ENCODE results near the gene UBASH3A. TPM values are rescaled to one million over a fixed set of nuclear protein-coding genes. Genes with fewer than 3 reads are reported as not detected.

Gene UBASH3A
- total RNA-seq, 1 experiment from 2014 or later, result 0.07 TPM

DNA sequence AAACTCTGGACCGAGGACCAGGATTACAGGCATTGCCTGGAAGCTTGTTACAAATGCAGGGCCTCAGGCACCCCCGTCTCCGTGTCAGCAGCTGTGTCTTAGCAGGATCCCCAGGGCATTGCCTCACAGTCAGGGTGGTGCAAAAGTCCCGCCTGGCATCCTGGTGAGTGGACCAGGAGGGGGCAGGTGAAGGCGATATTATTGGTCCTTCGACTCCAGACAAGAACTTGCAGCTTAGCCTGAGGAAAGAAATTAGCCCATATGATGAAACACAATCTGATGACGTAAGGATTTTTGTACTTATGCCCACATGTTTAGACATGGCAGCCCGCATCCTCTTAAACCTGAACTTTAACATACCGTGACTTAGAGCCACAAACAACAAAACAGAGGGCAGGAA, 51.5 kb downstream of the UBASH3A start:
- no peak overlapping the region for H3K4me2 ChIP-seq (ENCODE audit: low read length)
- H3K4me3 ChIP-seq (replicated peaks in 1 of 2; ENCODE audit: low read depth in 1 of 2, low read length in 2 of 2), result no peak overlapping the region
- no peak for ATAC-seq
- no peaks in the 10 kb centered on the region for H3K27me3 ChIP-seq (ENCODE audit: insufficient read depth, low read length)
- TF ChIP-seq, protein P1, sequence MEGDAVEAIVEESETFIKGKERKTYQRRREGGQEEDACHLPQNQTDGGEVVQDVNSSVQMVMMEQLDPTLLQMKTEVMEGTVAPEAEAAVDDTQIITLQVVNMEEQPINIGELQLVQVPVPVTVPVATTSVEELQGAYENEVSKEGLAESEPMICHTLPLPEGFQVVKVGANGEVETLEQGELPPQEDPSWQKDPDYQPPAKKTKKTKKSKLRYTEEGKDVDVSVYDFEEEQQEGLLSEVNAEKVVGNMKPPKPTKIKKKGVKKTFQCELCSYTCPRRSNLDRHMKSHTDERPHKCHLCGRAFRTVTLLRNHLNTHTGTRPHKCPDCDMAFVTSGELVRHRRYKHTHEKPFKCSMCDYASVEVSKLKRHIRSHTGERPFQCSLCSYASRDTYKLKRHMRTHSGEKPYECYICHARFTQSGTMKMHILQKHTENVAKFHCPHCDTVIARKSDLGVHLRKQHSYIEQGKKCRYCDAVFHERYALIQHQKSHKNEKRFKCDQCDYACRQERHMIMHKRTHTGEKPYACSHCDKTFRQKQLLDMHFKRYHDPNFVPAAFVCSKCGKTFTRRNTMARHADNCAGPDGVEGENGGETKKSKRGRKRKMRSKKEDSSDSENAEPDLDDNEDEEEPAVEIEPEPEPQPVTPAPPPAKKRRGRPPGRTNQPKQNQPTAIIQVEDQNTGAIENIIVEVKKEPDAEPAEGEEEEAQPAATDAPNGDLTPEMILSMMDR (IDR thresholded peaks at IDR 0.05 in 2 of 3, conservative IDR thresholded peaks at IDR 0.05 in 1 of 3; ENCODE audit: borderline replicate concordance in 1 of 3, insufficient read depth in 1 of 3, low read depth in 2 of 3, low read length in 2 of 3), result no peak
- TF ChIP-seq SP1 (IDR thresholded peaks at IDR 0.05; ENCODE audit: low read depth) (no peak), ZNF274 (IDR thresholded peaks at IDR 0.05; ENCODE audit: low read depth, low read length) (no peak), SIN3A (IDR thresholded peaks at IDR 0.05; ENCODE audit: low read depth) (no peak), ELF1 (IDR thresholded peaks at IDR 0.05; ENCODE audit: borderline replicate concordance, low read depth) (no peak)
- TF ChIP-seq, protein P2, sequence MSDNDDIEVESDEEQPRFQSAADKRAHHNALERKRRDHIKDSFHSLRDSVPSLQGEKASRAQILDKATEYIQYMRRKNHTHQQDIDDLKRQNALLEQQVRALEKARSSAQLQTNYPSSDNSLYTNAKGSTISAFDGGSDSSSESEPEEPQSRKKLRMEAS (IDR thresholded peaks at IDR 0.05), result no peak
- H3K4me1 ChIP-seq (ENCODE audit: control insufficient read depth in 1 of 2, insufficient read depth in 2 of 2, low read length in 2 of 2), result peaks cover 5% of the 10 kb centered on the region in 2 experiments
- H3K79me2 ChIP-seq (ENCODE audit: insufficient read depth, low read length), result no peaks in the 10 kb centered on the region
- ChIA-PET RAD21 (ENCODE audit: low non-redundant PET in 1 of 2, low total read pairs in 2 of 2, uncharacterized antibody in 2 of 2, unreplicated experiment in 2 of 2) (no interaction called here), POLR2A (no interaction called here), CTCF (no interaction called here)
- DNase-seq (ENCODE audit: low read depth, low spot score), result no peak
- BruUV-seq (replicated peaks), result no TSS peak
- H3K9me3 ChIP-seq (ENCODE audit: control insufficient read depth in 1 of 2, insufficient read depth in 1 of 2, low read depth in 1 of 2, low read length in 2 of 2), result no peaks in the 10 kb centered on the region
- intact Hi-C loops (cut with micrococcal nuclease), result loop anchor here (10.0 kb wide), 1 partner anchor 120 kb away; no protein-coding TSS in a partner anchor
- H3K27ac ChIP-seq (ENCODE audit: low read depth, low read length), result no peak overlapping the region
- no peak overlapping the region for H2AFZ ChIP-seq (ENCODE audit: low read depth, low read length, poor library complexity, severe bottlenecking)
- no peak overlapping the region for H3K9ac ChIP-seq (ENCODE audit: low read length)
- no peaks in the 10 kb centered on the region for H3K9me2 ChIP-seq (ENCODE audit: insufficient read depth)
- no peaks in the 10 kb centered on the region for H3K36me3 ChIP-seq (ENCODE audit: control insufficient read depth in 1 of 2, insufficient read depth in 2 of 2, low read length in 2 of 2)
- H4K20me1 ChIP-seq (ENCODE audit: insufficient read depth), result no peaks in the 10 kb centered on the region

DNA sequence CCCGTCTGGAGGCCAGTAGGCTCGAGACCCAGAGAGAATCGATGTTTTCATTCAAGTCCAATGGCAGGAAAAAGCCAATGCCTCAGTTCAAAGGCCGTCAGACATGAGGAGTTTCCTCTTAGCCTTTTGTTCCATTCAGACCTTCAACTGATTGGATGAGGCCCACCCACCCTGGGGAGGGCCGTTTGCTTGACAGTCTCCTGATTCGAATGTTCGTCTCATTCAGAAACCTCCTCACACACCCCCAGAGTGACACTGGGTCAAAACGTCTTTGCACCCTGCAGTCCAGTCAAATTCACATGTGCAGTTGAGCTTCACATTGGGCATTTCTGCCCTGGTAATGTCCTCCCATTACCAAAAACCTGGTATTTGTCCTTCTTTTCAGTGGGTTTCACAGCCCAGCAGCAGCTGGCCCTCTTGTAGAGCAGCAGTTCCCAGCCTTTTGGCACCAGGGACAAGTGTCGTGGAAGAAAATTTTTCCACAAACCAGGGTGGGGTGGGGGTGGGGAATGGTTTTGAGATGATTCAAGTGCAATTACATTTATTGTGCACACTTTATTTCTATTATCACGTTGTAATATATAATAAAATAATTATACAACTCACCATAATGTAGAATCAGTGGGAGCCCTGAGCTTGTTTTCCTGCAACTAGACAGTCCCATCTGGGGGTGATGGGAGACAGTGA, 52.2 kb downstream of the UBASH3A start:
- no peak overlapping the region for H2AFZ ChIP-seq (ENCODE audit: low read depth, low read length, poor library complexity, severe bottlenecking)
- H3K9me2 ChIP-seq (ENCODE audit: insufficient read depth), result no peaks in the 10 kb centered on the region
- intact Hi-C loops (cut with micrococcal nuclease), result loop anchor here (10.0 kb wide), 1 partner anchor 121 kb away; no protein-coding TSS in a partner anchor
- no TSS peak for BruUV-seq (replicated peaks)
- no peak overlapping the region for H3K9ac ChIP-seq (ENCODE audit: low read length)
- H4K20me1 ChIP-seq (ENCODE audit: insufficient read depth), result no peaks in the 10 kb centered on the region
- DNase-seq (ENCODE audit: low read depth, low spot score) (no peak), ATAC-seq (no peak)
- ChIA-PET POLR2A (no interaction called here), RAD21 (ENCODE audit: low non-redundant PET in 1 of 2, low total read pairs in 2 of 2, uncharacterized antibody in 2 of 2, unreplicated experiment in 2 of 2) (no interaction called here), CTCF (interaction anchor here (1.2 kb wide), 2 partner anchors 74 to 146 kb away, joined by 3 read pairs; no protein-coding TSS in a partner anchor)
- H3K4me3 ChIP-seq (replicated peaks in 1 of 2; ENCODE audit: low read depth in 1 of 2, low read length in 2 of 2), result no peak overlapping the region
- H3K4me2 ChIP-seq (ENCODE audit: low read length), result no peak overlapping the region
- H3K4me1 ChIP-seq (ENCODE audit: control insufficient read depth in 1 of 2, insufficient read depth in 2 of 2, low read length in 2 of 2), result no peaks in the 10 kb centered on the region; a peak in 1 of 4 replicates
- no peaks in the 10 kb centered on the region for H3K9me3 ChIP-seq (ENCODE audit: control insufficient read depth in 1 of 2, insufficient read depth in 1 of 2, low read depth in 1 of 2, low read length in 2 of 2)
- H3K36me3 ChIP-seq (ENCODE audit: control insufficient read depth in 1 of 2, insufficient read depth in 2 of 2, low read length in 2 of 2), result no peaks in the 10 kb centered on the region
- TF ChIP-seq ZNF274 (IDR thresholded peaks at IDR 0.05; ENCODE audit: low read depth, low read length) (no peak), ELF1 (IDR thresholded peaks at IDR 0.05; ENCODE audit: borderline replicate concordance, low read depth) (no peak), SP1 (IDR thresholded peaks at IDR 0.05; ENCODE audit: low read depth) (no peak), POLR2A (IDR thresholded peaks at IDR 0.05; ENCODE audit: borderline replicate concordance, extremely low read depth, insufficient read depth, insufficient read length) (no peak), CEBPB (IDR thresholded peaks at IDR 0.05; ENCODE audit: low read depth) (no peak), POLR2AphosphoS5 (IDR thresholded peaks at IDR 0.05; ENCODE audit: low read depth, low read length) (no peak), RAD21 (IDR thresholded peaks at IDR 0.05; ENCODE audit: low read depth) (no peak), EGR1 (IDR thresholded peaks at IDR 0.05; ENCODE audit: low read depth) (no peak), TCF7L2 (IDR thresholded peaks at IDR 0.05; ENCODE audit: borderline replicate concordance, extremely low read depth, insufficient read depth, insufficient read length) (no peak)
- TF ChIP-seq, protein P3, sequence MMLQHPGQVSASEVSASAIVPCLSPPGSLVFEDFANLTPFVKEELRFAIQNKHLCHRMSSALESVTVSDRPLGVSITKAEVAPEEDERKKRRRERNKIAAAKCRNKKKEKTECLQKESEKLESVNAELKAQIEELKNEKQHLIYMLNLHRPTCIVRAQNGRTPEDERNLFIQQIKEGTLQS (IDR thresholded peaks at IDR 0.05), result no peak
- TF ChIP-seq, protein P2 (IDR thresholded peaks at IDR 0.05), result no peak
- TF ChIP-seq, protein P1 (IDR thresholded peaks at IDR 0.05 in 2 of 3, conservative IDR thresholded peaks at IDR 0.05 in 1 of 3; ENCODE audit: borderline replicate concordance in 1 of 3, insufficient read depth in 1 of 3, low read depth in 2 of 3, low read length in 2 of 3), result no peak
- H3K27me3 ChIP-seq (ENCODE audit: insufficient read depth, low read length), result no peaks in the 10 kb centered on the region
- no peaks in the 10 kb centered on the region for H3K79me2 ChIP-seq (ENCODE audit: insufficient read depth, low read length)
- no peak overlapping the region for H3K27ac ChIP-seq (ENCODE audit: low read depth, low read length)

All from HCT116 (cell line).